GM18526 (cell line): ENCODE measurements around the gene GALNS.

Experiments used
- POLR2A ChIP-seq: IDR thresholded peaks from 3 replicates; pipeline ENCODE4 v1.6.1; 2011; ENCODE audit not compliant: insufficient read length; ENCODE audit errors: extremely low read depth

The GALNS gene

GRCh38 chr16:88881007-88881615 is 24.4 kb upstream of the GALNS start:
- no peak for TF ChIP-seq POLR2A

- no peak for TF ChIP-seq POLR2A
Observed at GRCh38 chr16:88880226-88881006, 23.7 kb upstream of the GALNS start.

- TF ChIP-seq POLR2A, result no peak
Observed at GRCh38 chr16:88879788-88880055, 23.0 kb upstream of the GALNS start.

GRCh38 chr16:88878967-88879787 is 22.4 kb upstream of the GALNS start:
- TF ChIP-seq POLR2A, result no peak

GRCh38 chr16:88878356-88878755 is 21.6 kb upstream of the GALNS start:
- TF ChIP-seq POLR2A, result no peak

GRCh38 chr16:88877564-88878289 is 21.0 kb upstream of the GALNS start:
- TF ChIP-seq POLR2A, result no peak

- TF ChIP-seq POLR2A, result no peak
Observed at GRCh38 chr16:88876942-88877526, 20.3 kb upstream of the GALNS start.

GRCh38 chr16:88875703-88876234 is 19.0 kb upstream of the GALNS start:
- no peak for TF ChIP-seq POLR2A

GRCh38 chr16:88874938-88875599 is 18.3 kb upstream of the GALNS start:
- no peak for TF ChIP-seq POLR2A

GRCh38 chr16:88872650-88873331 is 16.0 kb upstream of the GALNS start:
- no peak for TF ChIP-seq POLR2A

- TF ChIP-seq POLR2A, result no peak
Observed at GRCh38 chr16:88871730-88872416, 15.1 kb upstream of the GALNS start.

- no peak for TF ChIP-seq POLR2A
Observed at GRCh38 chr16:88871349-88871702, 14.6 kb upstream of the GALNS start.

- no peak for TF ChIP-seq POLR2A
Observed at GRCh38 chr16:88870608-88871348, 14.0 kb upstream of the GALNS start.
